Endothelial cell of umbilical vein (primary cell): ENCODE measurements around the gene TEKTIP1. TPM values are rescaled to one million over a fixed set of nuclear protein-coding genes. Genes with fewer than 3 reads are reported as not detected.
A peak's percentile ranks its signal among the peaks of the same experiment; 100 is the strongest.

ENCODE experiments used
- BruUV-seq: library from RNA; stranded (reverse); fragments of 400-500 nt; replicated peaks from 2 replicates; lab custom pipeline; 2021; lab: Mats Ljungman, UMichigan
- CTCF ChIA-PET: fragments of 300-600, 350-600 bp; sonication (Branson Sonifier 250); formaldehyde crosslinking; loops from one replicate; lab custom pipeline; 2021; ENCODE audit warnings: antibody characterized with exemption, inconsistent platforms; lab: Charles Lee
- POLR2A ChIA-PET: fragments of 300-600, 350-600 bp; sonication (Branson Sonifier 250); formaldehyde crosslinking; loops from one replicate; lab custom pipeline; 2021; ENCODE audit warnings: antibody characterized with exemption, inconsistent platforms; lab: Charles Lee
- DNase-seq: peaks from one replicate; pipeline ENCODE4 v3.0.0-alpha.2; 2011; ENCODE audit warnings: low read depth, low spot score
- FAIRE-seq: peaks from 2 replicates; lab custom pipeline; 2011; peaks lifted over from hg19 to GRCh38; lab: Jason Lieb, UNC
- H2AFZ ChIP-seq: 2 replicates; pipeline ENCODE4 v1.6.0; 2012; ENCODE audit warnings: low read depth, low read length, control low read depth, inconsistent platforms
- H3K27ac ChIP-seq: 2 replicates; pipeline ENCODE4 v1.5.1; 2011; ENCODE audit warnings: low read depth, mild to moderate bottlenecking, control low read depth, low read length, moderate library complexity; ENCODE audit not compliant: insufficient read depth
- H3K27me3 ChIP-seq, 2 experiments: 2 replicates each; pipeline versions ENCODE4 v1.6.0 to v1.6.1; 2011; ENCODE audit warnings: low read length in 2 of 2, mixed read lengths in 1 of 2; ENCODE audit not compliant: control insufficient read depth in 2 of 2, insufficient read depth in 2 of 2
- H3K36me3 ChIP-seq, 2 experiments: 2 replicates in 1 of 2; 3 replicates in 1 of 2; pipeline ENCODE4 v1.5.1; 2011; ENCODE audit warnings: low read length in 2 of 2, mild to moderate bottlenecking in 1 of 2, moderate library complexity in 1 of 2; ENCODE audit not compliant: control insufficient read depth in 2 of 2, insufficient read depth in 2 of 2; ENCODE audit errors: extremely low read depth in 1 of 2
- H3K4me1 ChIP-seq: 3 replicates; pipeline ENCODE4 v1.5.1; 2011; ENCODE audit warnings: mild to moderate bottlenecking, low read length; ENCODE audit not compliant: control insufficient read depth, insufficient read depth; ENCODE audit errors: extremely low read depth
- H3K4me2 ChIP-seq: 2 replicates; pipeline ENCODE4 v1.6.1; 2011; ENCODE audit warnings: low read length, control low read depth, mixed read lengths; ENCODE audit not compliant: insufficient read depth
- H3K4me3 ChIP-seq, 3 experiments: fragments of 200-600 bp in 1 of 3; sonication (generic), shearing (Covaris generic) in 1 of 3; replicated peaks in 1 of 3; 2 replicates each; pipeline ENCODE4 v1.5.1; 2011 to 2016; ENCODE audit warnings: control low read depth in 3 of 3, low read length in 3 of 3, mild to moderate bottlenecking in 2 of 3, inconsistent platforms in 1 of 3, low read depth in 1 of 3, moderate library complexity in 1 of 3; ENCODE audit not compliant: insufficient read depth in 1 of 3
- H3K79me2 ChIP-seq: 2 replicates; pipeline ENCODE4 v1.6.0; 2012; ENCODE audit warnings: low read length, inconsistent platforms; ENCODE audit not compliant: control insufficient read depth, insufficient read depth
- H3K9ac ChIP-seq: replicated peaks from 2 replicates; pipeline ENCODE3; 2011; ENCODE audit warnings: low read length, control low read depth; ENCODE audit not compliant: insufficient read depth; ENCODE audit errors: extremely low read depth
- H3K9me1 ChIP-seq: replicated peaks from 3 replicates; pipeline ENCODE4 v1.6.0; 2011; ENCODE audit warnings: mild to moderate bottlenecking, low read length; ENCODE audit not compliant: control insufficient read depth, insufficient read depth; ENCODE audit errors: extremely low read depth
- H3K9me3 ChIP-seq: replicated peaks from 2 replicates; pipeline ENCODE4 v1.5.1; 2012; ENCODE audit warnings: low read length, inconsistent platforms; ENCODE audit not compliant: control insufficient read depth, insufficient read depth
- H4K20me1 ChIP-seq: replicated peaks from 2 replicates; pipeline ENCODE3; 2011; ENCODE audit warnings: mild to moderate bottlenecking, low read length; ENCODE audit not compliant: control insufficient read depth, insufficient read depth; ENCODE audit errors: extremely low read depth
- GATA2 ChIP-seq: IDR thresholded peaks from 2 replicates; pipeline ENCODE4 v1.7.0; 2011; ENCODE audit warnings: low read depth, mild to moderate bottlenecking, moderate library complexity, mixed read lengths, low read length; ENCODE audit not compliant: insufficient read length, insufficient read depth
- JUN ChIP-seq: IDR thresholded peaks from 2 replicates; pipeline ENCODE4 v1.6.1; 2011; ENCODE audit warnings: borderline replicate concordance, low read depth; ENCODE audit not compliant: insufficient read length, insufficient read depth
- POLR2A ChIP-seq: IDR thresholded peaks from 2 replicates; pipeline ENCODE4 v1.6.1; 2012; ENCODE audit warnings: low read depth, mild to moderate bottlenecking, control low read depth, low read length
- dilution Hi-C: fragments of 300-500 bp; cut with MboI; formaldehyde crosslinking; loops from one replicate; pipeline ENCODE4 v1.15.0; 2019; ENCODE audit warnings: low sequenced_read_pairs; ENCODE audit not compliant: extremely low pct_ligation_motif_present
- intact Hi-C: fragments of 100-400 bp; cut with micrococcal nuclease; formaldehyde crosslinking; loops from one replicate; pipeline ENCODE4 v1.10.0; 2022
- polyA plus RNA-seq, 4 experiments: library from polyadenylated mRNA; depleted of rRNA in 3 of 4; stranded (reverse) in 3 of 4; unstranded in 1 of 4; fragments of >200 nt; gene quantifications; 2 replicates each; pipeline versions ENCODE4 v1.2.1 to v1.2.3, GENCODE V29; 2011 to 2012; ENCODE audit warnings: missing spikeins in 1 of 4
- total RNA-seq: library from RNA; stranded (reverse); gene quantifications from 2 replicates; pipeline ENCODE4 v1.2.3, GENCODE V29; 2021
- TF ChIP-seq, protein P1 (sequence below): IDR thresholded peaks from 2 replicates; pipeline ENCODE4 v1.6.1; 2011; ENCODE audit not compliant: insufficient read depth, insufficient read length
- TF ChIP-seq, protein P2 (sequence below), 2 donors: IDR thresholded peaks; 1 replicate in 1 of 2; 2 replicates in 1 of 2; pipeline ENCODE4 v1.5.1; 2011; ENCODE audit warnings: low read length in 2 of 2, mild to moderate bottlenecking in 2 of 2, moderate library complexity in 2 of 2, control low read depth in 1 of 2, inconsistent platforms in 1 of 2, low read depth in 1 of 2; ENCODE audit not compliant: insufficient read depth in 1 of 2; ENCODE audit errors: extremely low read depth in 1 of 2

Gene TEKTIP1
- total and polyA plus RNA-seq, 2 donors (not counting 3 experiments of a cell fraction or from before 2014, with no cell fraction given) = 0.73 TPM; not detected in 1

DNA sequence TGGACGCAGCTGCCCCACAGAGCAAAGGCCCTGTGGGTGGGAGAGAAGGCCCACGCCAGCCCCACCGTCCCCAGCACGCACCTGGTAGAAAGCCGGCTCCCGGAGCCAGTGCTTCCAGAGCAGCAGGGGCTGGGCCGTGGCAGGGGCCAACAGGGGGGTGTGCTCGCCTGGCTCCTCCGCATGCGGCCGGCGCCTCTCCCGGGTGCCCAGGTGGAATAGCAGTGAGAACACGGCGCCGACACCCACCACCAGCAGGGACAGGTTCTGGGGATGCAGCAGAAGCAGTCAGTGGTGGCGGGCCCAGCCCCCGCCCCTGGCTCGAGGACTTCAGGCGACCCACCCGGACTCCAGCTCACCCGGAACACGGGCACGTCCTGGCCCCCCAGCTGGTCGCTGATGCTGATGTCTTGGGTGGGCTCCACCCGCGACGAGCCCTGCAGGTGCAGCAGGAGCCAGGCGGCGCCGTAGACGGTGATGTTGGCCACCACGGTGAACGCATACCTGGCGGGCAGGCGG, 8.9 kb downstream of the TEKTIP1 start:
- H3K4me3 ChIP-seq = no peak overlapping the region
- FAIRE-seq (no peak), DNase-seq (no peak)
- TF ChIP-seq, protein P1, sequence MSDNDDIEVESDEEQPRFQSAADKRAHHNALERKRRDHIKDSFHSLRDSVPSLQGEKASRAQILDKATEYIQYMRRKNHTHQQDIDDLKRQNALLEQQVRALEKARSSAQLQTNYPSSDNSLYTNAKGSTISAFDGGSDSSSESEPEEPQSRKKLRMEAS = no peak
- no peak for TF ChIP-seq JUN
- TF ChIP-seq, protein P2, sequence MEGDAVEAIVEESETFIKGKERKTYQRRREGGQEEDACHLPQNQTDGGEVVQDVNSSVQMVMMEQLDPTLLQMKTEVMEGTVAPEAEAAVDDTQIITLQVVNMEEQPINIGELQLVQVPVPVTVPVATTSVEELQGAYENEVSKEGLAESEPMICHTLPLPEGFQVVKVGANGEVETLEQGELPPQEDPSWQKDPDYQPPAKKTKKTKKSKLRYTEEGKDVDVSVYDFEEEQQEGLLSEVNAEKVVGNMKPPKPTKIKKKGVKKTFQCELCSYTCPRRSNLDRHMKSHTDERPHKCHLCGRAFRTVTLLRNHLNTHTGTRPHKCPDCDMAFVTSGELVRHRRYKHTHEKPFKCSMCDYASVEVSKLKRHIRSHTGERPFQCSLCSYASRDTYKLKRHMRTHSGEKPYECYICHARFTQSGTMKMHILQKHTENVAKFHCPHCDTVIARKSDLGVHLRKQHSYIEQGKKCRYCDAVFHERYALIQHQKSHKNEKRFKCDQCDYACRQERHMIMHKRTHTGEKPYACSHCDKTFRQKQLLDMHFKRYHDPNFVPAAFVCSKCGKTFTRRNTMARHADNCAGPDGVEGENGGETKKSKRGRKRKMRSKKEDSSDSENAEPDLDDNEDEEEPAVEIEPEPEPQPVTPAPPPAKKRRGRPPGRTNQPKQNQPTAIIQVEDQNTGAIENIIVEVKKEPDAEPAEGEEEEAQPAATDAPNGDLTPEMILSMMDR (IDR thresholded peaks at IDR 0.05; ENCODE audit: extremely low read depth in 1 of 2, insufficient read depth in 1 of 2, low read depth in 1 of 2, low read length in 2 of 2) = peak in 1 of 2 donors; percentile 3
- no peak overlapping the region for H2AFZ ChIP-seq
- H3K27ac ChIP-seq = no peak overlapping the region
- H4K20me1 ChIP-seq = no peaks in the 10 kb centered on the region
- intact Hi-C loops (no loop called here), dilution Hi-C loops (no loop called here)
- ChIA-PET CTCF (interaction anchor here (1.0 to 3.5 kb wide), 3 partner anchors 9 to 159 kb away, joined by 3 to 12 read pairs (median 4); partner anchors contain the start of gene TEKTIP1), POLR2A (no interaction called here)
- H3K79me2 ChIP-seq = peaks cover 7% of the 10 kb centered on the region
- H3K9me3 ChIP-seq = no peaks in the 10 kb centered on the region
- H3K4me2 ChIP-seq = no peak overlapping the region
- H3K9me1 ChIP-seq = no peaks in the 10 kb centered on the region
- peaks cover 2 to 10% of the 10 kb centered on the region in 2 experiments for H3K36me3 ChIP-seq
- BruUV-seq = no TSS peak
- no peak overlapping the region for H3K9ac ChIP-seq
- H3K27me3 ChIP-seq = no peaks in the 10 kb centered on the region
- H3K4me1 ChIP-seq = peaks cover 3% of the 10 kb centered on the region

DNA sequence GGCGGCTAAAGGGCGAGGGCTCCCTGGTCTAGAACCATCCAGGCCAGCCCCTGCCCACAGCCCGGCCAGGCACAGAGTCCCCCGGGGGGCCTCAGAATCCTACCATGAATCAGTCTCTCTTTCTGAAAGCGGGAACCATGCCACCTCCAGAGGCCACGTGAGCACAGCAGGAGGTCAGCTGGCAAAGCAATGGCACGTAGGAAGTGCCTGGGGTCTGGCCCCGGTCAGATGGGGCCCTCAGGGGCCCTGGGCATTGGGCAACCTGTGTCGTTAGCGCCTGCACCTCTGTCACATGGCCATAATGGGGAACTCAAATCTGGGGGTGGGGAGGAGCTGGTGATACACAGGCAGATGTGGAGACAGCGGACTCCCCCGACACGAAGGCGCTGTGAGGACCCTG, 9.6 kb downstream of the TEKTIP1 start:
- no peak overlapping the region for H3K4me3 ChIP-seq
- H3K36me3 ChIP-seq = peaks cover 2 to 10% of the 10 kb centered on the region in 2 experiments
- POLR2A ChIA-PET = no interaction called here
- FAIRE-seq (no peak), DNase-seq (no peak)
- TF ChIP-seq, protein P1 = no peak
- TF ChIP-seq POLR2A (no peak), GATA2 (no peak)
- TF ChIP-seq, protein P2 (IDR thresholded peaks at IDR 0.05; ENCODE audit: extremely low read depth in 1 of 2, insufficient read depth in 1 of 2, low read depth in 1 of 2, low read length in 2 of 2) = no peak
- no peaks in the 10 kb centered on the region for H3K27me3 ChIP-seq
- no peaks in the 10 kb centered on the region for H4K20me1 ChIP-seq
- CTCF ChIA-PET = interaction anchor here (0.8 to 3.5 kb wide), 2 partner anchors 11 to 27 kb away, joined by 3 to 12 read pairs; no protein-coding TSS in a partner anchor
- intact Hi-C loops = no loop called here
- H3K4me2 ChIP-seq = no peak overlapping the region
- H2AFZ ChIP-seq = no peak overlapping the region
- peaks cover 11% of the 10 kb centered on the region for H3K79me2 ChIP-seq
- no peaks in the 10 kb centered on the region for H3K9me1 ChIP-seq
- H3K4me1 ChIP-seq = peaks cover 7% of the 10 kb centered on the region
- BruUV-seq = no TSS peak
- H3K9ac ChIP-seq = no peak overlapping the region
- H3K9me3 ChIP-seq = no peaks in the 10 kb centered on the region
- dilution Hi-C loops = no loop called here
- H3K27ac ChIP-seq = no peak overlapping the region
